GM13977 (cell line): Measurements from ENCODE around the gene STRN3.

Experiments used
- DNase-seq: peaks from one replicate; pipeline ENCODE4 v3.0.0; 2012; ENCODE audit warnings: low spot score
- CTCF ChIP-seq: IDR thresholded peaks from 2 replicates; pipeline ENCODE4 v1.5.1; 2012; ENCODE audit warnings: mild to moderate bottlenecking, control low read depth; ENCODE audit not compliant: insufficient read depth; ENCODE audit errors: extremely low read depth, missing control alignments
- in situ Hi-C: fragments of 300-500 bp; cut with MboI; formaldehyde crosslinking; loops from one replicate; pipeline ENCODE4 v1.12.0; 2022; ENCODE audit warnings: low sequenced_read_pairs, low pct_unique_long_range_greater_than_20kb, mixed read lengths, inconsistent platforms; ENCODE audit not compliant: unreplicated experiment

The STRN3 gene

GRCh38 chr14:30849354-30849753 lies 176.8 kb downstream of the STRN3 start:
- peak; percentile 34 for DNase-seq
- in situ Hi-C loops = no loop called here
- no peak for TF ChIP-seq CTCF

GRCh38 chr14:30848449-30849240 lies 177.5 kb downstream of the STRN3 start:
- TF ChIP-seq CTCF = no peak
- in situ Hi-C loops = no loop called here
- no peak for DNase-seq
